Testis (tissue), 2 donors: ENCODE data around the gene TMEM86A.

Experiments
- POLR2A ChIP-seq: fragments of 450-650 bp; IDR thresholded peaks from one replicate; pipeline ENCODE4 v1.6.1; 2017; ENCODE audit warnings: antibody characterized with exemption, mild to moderate bottlenecking, moderate library complexity
- TF ChIP-seq, protein P1 (sequence below), 3 experiments: fragments of 450-650 bp in 2 of 3; fragments of 200-600 bp in 1 of 3; sonication (generic) in 1 of 3; IDR thresholded peaks; one replicate each; pipeline ENCODE4 v1.5.1; 2016 to 2019; ENCODE audit warnings: antibody characterized with exemption in 3 of 3, mild to moderate bottlenecking in 2 of 3, moderate library complexity in 1 of 3

DNA sequence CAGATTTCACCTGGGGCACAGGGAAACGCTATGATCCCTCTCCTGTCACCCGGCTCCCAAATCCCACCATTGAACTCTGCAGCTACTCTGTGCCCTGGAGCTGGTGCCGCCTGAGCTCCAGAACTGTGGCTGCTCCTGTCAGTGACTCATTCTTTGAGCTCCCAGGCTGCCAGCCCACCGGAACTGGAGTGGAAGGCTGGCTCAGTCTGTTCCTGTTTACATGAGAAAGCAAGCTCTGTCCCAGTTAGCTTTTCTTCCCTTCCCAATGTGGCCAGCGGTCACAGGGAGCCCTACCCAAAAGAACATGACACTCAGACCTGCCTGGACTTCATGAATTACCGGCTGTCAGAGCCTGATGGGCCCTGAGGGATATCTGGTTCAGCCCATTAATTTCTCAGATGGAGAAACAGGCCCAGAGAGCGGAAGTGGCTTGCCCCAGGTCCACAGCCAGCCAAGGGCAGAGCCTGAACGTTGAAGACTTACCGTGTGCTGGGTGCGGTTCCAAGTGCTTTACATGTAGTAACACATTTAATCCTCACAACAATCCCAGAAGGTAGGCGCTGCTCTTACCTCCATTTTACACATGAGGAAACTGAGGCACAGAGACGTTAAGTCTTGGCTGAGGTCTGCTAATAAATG is 51.2 kb downstream of the TMEM86A start:
- TF ChIP-seq, protein P1, sequence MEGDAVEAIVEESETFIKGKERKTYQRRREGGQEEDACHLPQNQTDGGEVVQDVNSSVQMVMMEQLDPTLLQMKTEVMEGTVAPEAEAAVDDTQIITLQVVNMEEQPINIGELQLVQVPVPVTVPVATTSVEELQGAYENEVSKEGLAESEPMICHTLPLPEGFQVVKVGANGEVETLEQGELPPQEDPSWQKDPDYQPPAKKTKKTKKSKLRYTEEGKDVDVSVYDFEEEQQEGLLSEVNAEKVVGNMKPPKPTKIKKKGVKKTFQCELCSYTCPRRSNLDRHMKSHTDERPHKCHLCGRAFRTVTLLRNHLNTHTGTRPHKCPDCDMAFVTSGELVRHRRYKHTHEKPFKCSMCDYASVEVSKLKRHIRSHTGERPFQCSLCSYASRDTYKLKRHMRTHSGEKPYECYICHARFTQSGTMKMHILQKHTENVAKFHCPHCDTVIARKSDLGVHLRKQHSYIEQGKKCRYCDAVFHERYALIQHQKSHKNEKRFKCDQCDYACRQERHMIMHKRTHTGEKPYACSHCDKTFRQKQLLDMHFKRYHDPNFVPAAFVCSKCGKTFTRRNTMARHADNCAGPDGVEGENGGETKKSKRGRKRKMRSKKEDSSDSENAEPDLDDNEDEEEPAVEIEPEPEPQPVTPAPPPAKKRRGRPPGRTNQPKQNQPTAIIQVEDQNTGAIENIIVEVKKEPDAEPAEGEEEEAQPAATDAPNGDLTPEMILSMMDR (IDR thresholded peaks at IDR 0.05) = no peak
- TF ChIP-seq POLR2A = no peak
